ENCODE data around the gene CENPM. TPM values are rescaled to one million over a fixed set of nuclear protein-coding genes. Genes with fewer than 3 reads are reported as not detected.

Gene CENPM
- total and polyA plus RNA-seq, 7 donors: 0.52 to 2.3 (median 1.1) TPM; not detected in 1

GRCh38 chr22:41900652-41901312, 46.2 kb downstream of the CENPM start:
- Histone ChIP-seq H3K4me3 (no peak overlapping the region), H3K27ac (peak overlapping the region; percentile 78), H3K9me3 (no peaks in the 10 kb centered on the region), H3K36me3 (ENCODE audit: insufficient read depth in 1 of 2, low read depth in 1 of 2) (peaks cover 0 to 85% of the 10 kb centered on the region in 2 donors), H3K27me3 (ENCODE audit: insufficient read depth in 3 of 3, low read length in 2 of 3) (no peaks in the 10 kb centered on the region), H3K4me1 (peaks cover 45% of the 10 kb centered on the region)
- peak in 1 of 2 donors; percentile 36 for DNase-seq
- no peak for ATAC-seq
- WGBS, 3 donors: 96 to 97% (median 97%) methylated on average over 8 of the region's 8 CpGs
- intact Hi-C loops (cut with DNase I): no loop called here
- TF ChIP-seq, protein P1, sequence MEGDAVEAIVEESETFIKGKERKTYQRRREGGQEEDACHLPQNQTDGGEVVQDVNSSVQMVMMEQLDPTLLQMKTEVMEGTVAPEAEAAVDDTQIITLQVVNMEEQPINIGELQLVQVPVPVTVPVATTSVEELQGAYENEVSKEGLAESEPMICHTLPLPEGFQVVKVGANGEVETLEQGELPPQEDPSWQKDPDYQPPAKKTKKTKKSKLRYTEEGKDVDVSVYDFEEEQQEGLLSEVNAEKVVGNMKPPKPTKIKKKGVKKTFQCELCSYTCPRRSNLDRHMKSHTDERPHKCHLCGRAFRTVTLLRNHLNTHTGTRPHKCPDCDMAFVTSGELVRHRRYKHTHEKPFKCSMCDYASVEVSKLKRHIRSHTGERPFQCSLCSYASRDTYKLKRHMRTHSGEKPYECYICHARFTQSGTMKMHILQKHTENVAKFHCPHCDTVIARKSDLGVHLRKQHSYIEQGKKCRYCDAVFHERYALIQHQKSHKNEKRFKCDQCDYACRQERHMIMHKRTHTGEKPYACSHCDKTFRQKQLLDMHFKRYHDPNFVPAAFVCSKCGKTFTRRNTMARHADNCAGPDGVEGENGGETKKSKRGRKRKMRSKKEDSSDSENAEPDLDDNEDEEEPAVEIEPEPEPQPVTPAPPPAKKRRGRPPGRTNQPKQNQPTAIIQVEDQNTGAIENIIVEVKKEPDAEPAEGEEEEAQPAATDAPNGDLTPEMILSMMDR (IDR thresholded peaks at IDR 0.05): no peak

GRCh38 chr22:41899992-41900651, 46.8 kb downstream of the CENPM start:
- peak overlapping the region; percentile 78 for H3K27ac ChIP-seq
- ATAC-seq: peak in 3 of 4 donors; percentile 17 to 54 (median 53)
- no peaks in the 10 kb centered on the region for H3K9me3 ChIP-seq
- peak in 1 of 2 donors; percentile 79 for DNase-seq
- H3K27me3 ChIP-seq (ENCODE audit: insufficient read depth in 3 of 3, low read length in 2 of 3): no peaks in the 10 kb centered on the region
- H3K36me3 ChIP-seq (ENCODE audit: insufficient read depth in 1 of 2, low read depth in 1 of 2): peaks cover 0 to 85% of the 10 kb centered on the region in 2 donors
- WGBS, 3 donors: 59 to 79% (median 63%) methylated on average over 13 of the region's 13 CpGs
- TF ChIP-seq, protein P1 (IDR thresholded peaks at IDR 0.05): no peak
- no peak overlapping the region for H3K4me3 ChIP-seq
- peaks cover 45% of the 10 kb centered on the region for H3K4me1 ChIP-seq
- intact Hi-C loops (cut with DNase I): loop anchor here in 1 of 2 donors (10.0 kb wide), 1 partner anchor 65 kb away; the partner anchor contains the start of gene SREBF2

DNA sequence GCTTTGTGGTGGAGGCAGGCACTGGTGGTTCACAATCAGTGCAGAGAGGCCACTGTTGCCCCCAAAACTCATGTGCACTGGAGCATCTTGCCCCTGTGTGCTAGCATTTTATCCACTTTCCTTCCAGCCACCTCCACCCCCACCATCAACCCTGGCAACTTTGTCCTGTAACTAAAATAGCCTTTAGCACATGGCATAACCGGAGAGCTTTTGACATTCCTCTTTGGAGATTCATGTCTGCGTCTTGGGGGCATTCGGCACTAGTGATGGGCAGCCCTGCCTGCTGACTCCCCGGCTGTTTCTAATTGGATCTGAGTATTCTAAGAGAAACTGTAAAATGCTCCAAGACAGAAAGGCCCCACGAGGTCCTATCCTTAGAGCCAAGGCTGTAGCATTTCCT, 47.8 kb downstream of the CENPM start:
- Histone ChIP-seq H3K27me3 (ENCODE audit: insufficient read depth in 3 of 3, low read length in 2 of 3) (no peaks in the 10 kb centered on the region), H3K4me1 (peaks cover 45% of the 10 kb centered on the region), H3K4me3 (peak overlapping the region; percentile 4), H3K27ac (peak overlapping the region; percentile 78), H3K36me3 (ENCODE audit: insufficient read depth in 1 of 2, low read depth in 1 of 2) (peaks cover 2 to 85% of the 10 kb centered on the region in 2 donors), H3K9me3 (no peaks in the 10 kb centered on the region)
- DNase-seq (peak in 1 of 2 donors; percentile 68), ATAC-seq (peak; percentile 72 to 89 (median 80))
- intact Hi-C loops (cut with DNase I): loop anchor here in 1 of 2 donors (10.0 kb wide), 1 partner anchor 64 kb away; the partner anchor contains the start of gene SREBF2
- TF ChIP-seq, protein P1 (IDR thresholded peaks at IDR 0.05): no peak
- WGBS, 3 donors: 29 to 42% (median 40%) methylated on average over 5 of the region's 5 CpGs

GRCh38 chr22:41898645-41899044, 48.3 kb downstream of the CENPM start:
- Histone ChIP-seq H3K36me3 (ENCODE audit: insufficient read depth in 1 of 2, low read depth in 1 of 2) (peaks cover 4 to 85% of the 10 kb centered on the region in 2 donors), H3K9me3 (no peaks in the 10 kb centered on the region), H3K4me3 (no peak overlapping the region), H3K27ac (peak overlapping the region; percentile 78), H3K27me3 (ENCODE audit: insufficient read depth in 3 of 3, low read length in 2 of 3) (no peaks in the 10 kb centered on the region), H3K4me1 (peaks cover 43% of the 10 kb centered on the region)
- TF ChIP-seq, protein P1 (IDR thresholded peaks at IDR 0.05): no peak
- intact Hi-C loops (cut with DNase I): loop anchor here in 1 of 2 donors (10.0 kb wide), 1 partner anchor 64 kb away; the partner anchor contains the start of gene SREBF2
- DNase-seq (no peak), ATAC-seq (peak; percentile 39 to 66 (median 60))
- 41 to 45% (median 43%) methylated on average over 11 of the region's 11 CpGs for WGBS, 3 donors

Measured in psoas muscle (tissue), 8 donors.